CD4-positive, alpha-beta T cell treated with Interleukin-1 beta for 1 hour (primary cell): ENCODE data around the gene LAMP5.

ENCODE experiments used
- DNase-seq, 2 donors: peaks; one replicate each; pipeline ENCODE4 v3.0.0-alpha.2; 2020 to 2022

The LAMP5 gene

GRCh38 chr20:9514461-9515213 lies at the start of gene LAMP5:
Gene LAMP5 (plus strand): TSS chr20:9514590. CDS start chr20:9514853, 263 bp downstream.
- peak in 1 of 2 donors; percentile 14 for DNase-seq

- no peak for DNase-seq
Observed at GRCh38 chr20:9467995-9468394, 46.4 kb upstream of the LAMP5 start.

- no peak for DNase-seq
Observed at GRCh38 chr20:9474835-9475415, 39.5 kb upstream of the LAMP5 start.

DNA sequence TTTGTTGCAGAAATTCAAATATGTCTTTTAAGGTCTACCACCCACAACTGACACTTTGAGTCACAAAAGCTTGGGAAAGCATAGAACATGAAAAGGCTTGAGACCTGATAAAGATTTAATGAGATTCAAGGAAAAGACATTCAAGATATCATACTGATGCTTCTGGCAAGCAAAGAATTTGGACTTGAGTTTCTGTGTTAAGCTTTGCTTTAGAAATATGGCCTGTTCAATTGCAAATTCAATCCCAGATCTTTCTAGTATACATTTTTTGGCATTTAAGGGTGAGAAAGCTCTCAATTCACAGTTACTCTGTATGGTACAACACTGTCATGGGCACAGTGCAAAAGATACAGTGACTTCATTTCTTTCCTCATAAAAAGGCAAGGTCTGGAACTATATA lies 38.9 kb upstream of the LAMP5 start:
- DNase-seq = no peak

GRCh38 chr20:9476174-9476573 lies 38.2 kb upstream of the LAMP5 start:
- no peak for DNase-seq

- no peak for DNase-seq
Observed at GRCh38 chr20:9476637-9477036, 37.8 kb upstream of the LAMP5 start.

- no peak for DNase-seq
Observed at GRCh38 chr20:9478771-9479170, 35.6 kb upstream of the LAMP5 start.

- no peak for DNase-seq
Observed at GRCh38 chr20:9480066-9480465, 34.3 kb upstream of the LAMP5 start.

DNA sequence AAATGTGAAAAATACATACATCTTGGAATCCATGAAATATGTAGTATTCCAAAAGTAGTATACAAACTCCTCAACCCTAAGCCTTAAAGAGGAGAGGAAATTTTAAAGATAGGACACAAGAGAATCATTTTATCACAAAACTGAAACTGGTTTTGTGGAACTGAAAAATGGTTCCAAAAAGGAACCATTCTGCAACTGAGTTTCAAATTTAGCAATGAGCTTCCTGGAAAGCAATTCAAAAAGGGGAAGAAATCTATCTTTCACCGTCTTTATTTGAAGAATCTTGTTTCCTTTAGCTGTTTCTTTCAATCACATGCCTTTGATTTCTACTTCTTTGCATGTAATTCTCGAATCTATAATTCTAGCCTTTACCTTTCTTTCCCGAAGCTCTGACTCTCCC lies 32.2 kb upstream of the LAMP5 start:
- no peak for DNase-seq

DNA sequence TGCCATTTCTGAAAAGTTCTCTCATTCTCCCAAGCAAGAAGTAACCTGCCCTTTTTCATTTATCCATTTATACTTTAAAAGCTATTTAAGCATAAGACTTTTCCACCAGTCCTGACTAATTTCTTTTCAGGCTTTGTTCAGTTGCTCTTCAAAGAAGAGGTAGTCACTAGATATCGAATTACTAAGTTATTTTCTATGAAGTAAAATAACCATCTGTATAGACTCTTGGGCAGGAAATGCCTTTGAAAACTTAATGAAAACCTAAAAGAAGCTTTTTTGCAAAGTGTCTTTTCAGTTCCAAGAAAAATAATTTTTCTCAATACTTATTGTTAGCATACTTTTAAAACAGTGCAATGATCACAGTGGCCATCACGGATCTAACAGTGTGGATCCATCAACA lies 31.3 kb upstream of the LAMP5 start:
- DNase-seq = no peak

DNA sequence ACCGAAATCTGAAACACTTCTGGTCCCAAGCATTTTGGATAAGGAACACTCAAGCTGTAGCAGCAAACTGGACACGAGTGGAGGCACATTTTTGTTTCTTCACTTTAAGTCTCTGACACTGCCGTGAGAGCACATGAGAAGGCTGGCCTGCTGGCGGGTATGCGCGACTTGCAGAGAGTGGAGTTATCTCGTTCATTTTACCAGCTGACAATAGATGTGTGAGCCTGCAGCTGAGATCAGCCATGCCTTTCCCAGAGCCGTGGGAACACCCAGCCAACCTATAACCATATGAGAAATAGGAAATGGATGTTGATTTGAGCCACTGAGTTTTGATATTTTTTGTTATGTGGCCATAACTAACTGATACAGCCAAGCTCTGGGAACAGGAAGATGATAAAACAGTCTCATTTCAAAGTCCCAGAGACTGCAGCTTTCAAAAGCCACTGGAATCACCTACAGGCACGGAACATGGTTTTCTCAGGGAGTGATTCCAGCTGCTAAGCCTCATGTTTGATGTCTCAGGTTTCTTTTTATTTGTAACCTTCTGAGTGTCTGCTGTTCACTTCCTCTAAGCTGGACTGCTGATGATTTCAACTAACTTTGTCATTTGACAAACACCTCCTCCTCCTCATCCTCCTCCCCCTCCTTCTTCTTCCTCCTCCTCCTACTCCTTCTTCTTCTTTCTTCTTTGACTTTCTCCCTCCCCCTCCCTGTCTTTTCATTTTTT lies 28.6 kb upstream of the LAMP5 start:
- DNase-seq = no peak

DNA sequence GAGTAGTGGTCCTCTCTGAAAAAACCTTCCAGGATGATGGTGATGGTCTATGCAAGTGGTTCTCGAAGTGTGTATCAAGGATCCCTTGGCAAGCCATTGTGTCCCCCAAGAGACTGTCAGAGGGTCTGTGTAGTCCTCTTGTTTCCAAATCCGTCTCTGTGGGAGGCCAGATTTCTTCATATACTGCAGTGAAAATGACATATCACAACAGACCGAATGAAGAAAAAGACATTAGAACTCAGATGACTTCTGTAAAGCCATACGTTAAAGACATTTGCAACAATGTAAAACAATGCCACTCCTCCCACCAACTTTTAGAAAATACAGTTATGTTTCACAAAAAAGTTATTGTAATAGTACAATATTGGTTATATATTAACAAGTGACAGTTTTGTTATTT lies 27.2 kb upstream of the LAMP5 start:
- no peak for DNase-seq

DNA sequence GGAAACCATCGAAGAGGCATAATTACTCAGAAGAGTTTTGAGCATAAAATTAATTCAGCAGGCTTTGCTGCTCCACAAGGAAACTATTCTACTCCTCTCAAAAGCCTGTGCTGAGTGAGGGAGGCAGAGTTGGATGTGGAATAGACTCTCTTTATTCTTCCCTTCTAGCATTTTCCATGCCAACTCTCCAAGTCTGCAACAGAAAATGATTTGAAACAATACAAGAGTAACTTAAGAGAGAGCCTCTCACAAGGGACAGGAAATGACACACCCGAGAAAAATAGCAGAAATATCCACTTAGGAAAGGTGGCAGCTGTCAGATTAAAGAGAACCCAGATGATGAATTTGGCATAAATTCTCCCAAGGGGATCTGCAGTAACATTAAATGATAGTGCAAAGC lies 26.3 kb upstream of the LAMP5 start:
- DNase-seq = no peak

DNA sequence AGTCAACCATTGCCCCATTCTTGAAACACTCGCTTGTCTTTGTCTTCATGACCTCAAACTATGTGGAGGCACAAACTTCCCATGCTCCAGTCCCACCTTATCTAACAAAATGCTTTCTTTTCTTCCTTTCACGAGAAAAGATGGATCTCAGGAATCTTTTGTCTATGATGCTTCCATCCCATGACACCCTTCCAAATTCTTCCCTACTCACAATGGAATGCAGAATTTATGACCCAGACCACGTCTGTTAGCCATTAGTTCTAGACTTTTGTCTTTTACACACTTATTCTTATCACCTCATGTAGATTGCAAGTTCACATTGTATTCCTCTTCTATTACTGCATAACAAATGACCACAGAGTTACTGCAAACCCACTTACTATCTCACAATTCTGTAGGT lies 24.2 kb upstream of the LAMP5 start:
- no peak for DNase-seq

DNA sequence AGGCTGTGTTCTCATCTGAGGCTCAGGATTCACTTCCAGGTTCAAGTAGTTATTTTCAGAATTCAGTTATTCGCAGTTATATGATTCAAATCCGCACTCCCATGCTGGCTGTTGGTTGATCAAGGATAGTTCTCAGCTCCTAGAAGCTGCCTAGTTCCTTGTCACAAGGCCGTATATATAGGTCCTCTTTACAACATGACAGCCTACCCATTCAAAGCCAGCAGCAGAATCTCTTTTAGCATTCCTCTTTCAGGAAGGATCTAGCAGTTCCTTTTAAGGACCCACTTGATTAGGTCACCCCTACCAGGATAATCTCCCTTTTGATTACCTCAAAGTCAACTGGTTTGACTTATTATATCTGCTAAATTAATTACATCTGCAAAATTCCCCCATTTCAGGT lies 23.8 kb upstream of the LAMP5 start:
- no peak for DNase-seq

DNA sequence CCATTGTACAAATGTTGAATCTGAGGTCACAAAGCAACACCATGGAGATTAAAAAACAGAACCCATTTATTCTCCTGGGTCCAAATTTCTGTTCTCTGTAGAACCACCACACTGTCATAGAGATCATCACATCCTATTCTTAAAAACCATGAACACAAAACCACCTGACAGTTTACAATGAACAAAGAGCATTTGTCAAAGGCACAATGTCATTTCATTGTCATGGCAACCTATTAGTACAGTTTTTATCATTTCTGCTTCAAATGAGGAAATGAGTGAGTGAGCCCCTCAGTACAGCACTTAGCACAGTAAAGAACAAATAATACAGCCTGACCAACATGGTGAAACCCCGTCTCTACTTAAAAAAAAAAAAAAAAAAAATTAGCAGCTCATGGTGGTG lies 23.1 kb upstream of the LAMP5 start:
- no peak for DNase-seq

- no peak for DNase-seq
Observed at GRCh38 chr20:9492067-9492466, 22.3 kb upstream of the LAMP5 start.

GRCh38 chr20:9493803-9494202 lies 20.6 kb upstream of the LAMP5 start:
- no peak for DNase-seq

DNA sequence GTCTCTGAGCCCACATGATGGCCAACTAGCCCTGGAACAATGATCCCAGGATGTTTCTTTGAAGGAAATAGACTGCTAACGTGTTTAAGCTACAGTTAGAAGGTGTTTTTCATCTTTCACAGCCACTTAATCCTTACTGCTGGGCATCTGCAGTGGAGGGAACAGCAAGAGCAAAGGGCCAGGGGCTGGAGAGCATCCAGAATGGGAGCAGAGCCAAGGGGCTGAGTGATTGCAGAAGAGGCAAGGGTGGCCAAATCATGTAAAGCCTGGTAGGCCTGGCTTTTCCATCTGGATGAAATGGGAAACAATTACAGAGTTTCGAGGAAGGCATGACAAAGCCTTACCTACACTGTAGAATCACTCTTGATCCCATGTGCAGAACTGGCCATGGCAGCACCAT lies 18.7 kb upstream of the LAMP5 start:
- DNase-seq = no peak

DNA sequence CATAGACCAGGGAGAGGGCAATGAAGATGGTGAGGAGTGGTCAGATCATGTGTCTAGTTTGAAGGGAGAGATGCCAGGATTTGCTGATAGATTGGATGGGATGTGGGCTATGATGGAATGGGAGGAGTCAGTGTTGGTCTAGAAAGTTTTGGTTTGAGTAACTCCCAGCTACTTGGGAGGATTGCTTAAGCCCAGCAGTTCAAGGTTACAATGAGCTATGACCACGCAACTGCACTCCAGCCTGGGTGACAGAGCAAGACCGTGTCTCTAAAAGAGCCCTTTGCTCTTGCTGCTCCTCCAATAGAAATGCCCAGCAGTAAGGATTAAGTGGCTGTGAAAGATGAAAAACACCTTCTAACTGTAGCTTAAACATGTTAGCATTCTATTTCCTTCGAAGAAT lies 18.2 kb upstream of the LAMP5 start:
- peak in 1 of 2 donors; percentile 15 for DNase-seq

DNA sequence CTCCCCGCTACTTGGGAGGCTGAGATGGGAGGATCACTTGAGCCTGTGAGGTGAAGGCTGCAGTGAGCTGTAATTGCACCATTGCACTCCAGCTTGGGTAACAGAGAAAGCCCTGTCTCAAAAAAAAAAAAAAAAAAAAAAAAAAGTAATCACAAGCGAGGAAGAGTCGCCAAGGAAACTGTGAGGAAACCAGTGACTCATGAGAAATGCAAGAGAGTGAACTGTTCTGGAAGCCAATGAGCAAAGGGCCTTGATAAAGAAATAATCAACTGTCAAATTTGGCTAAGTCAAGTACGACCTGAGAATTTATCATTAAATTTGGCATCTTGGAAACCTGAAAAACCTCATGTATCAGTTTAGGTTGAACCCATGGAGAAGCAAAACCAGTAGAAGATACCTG lies 16.1 kb upstream of the LAMP5 start:
- DNase-seq = no peak

DNA sequence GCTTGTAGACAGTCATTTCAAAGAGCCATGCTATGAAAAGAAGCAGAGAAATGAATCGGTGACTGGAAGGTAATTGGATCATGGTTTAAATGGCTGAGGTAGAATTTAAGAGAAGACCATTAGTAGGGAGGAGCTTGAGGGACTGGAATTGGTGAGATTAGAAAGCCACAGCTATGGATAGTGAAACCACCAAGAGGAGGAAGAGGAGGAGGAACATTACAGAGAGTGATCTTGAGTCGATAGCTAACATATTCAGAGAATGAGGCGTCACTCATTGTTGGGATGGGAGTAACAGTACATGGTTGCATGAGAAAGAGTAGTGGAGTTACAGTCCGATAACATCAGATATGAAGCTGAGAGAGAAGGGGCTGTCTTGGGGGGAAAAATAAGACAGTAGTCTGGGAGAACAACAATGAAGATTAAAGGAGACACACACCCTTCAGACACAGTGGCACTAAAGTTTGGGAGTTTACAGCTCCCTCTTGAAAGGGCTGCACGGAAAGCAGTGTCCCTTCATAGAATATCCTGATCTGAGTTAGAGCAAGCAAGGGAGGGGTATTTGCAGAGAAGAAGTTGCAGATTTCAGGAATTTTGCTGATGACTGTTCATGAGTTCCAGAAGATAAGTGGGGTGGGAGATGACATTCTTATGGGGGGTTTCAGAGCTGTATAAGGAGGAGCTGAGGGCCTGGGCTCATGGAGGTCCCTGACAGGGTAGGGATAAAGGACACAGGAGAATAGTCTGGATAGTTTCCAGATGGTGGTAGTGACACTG lies 15.1 kb upstream of the LAMP5 start:
- DNase-seq = no peak

DNA sequence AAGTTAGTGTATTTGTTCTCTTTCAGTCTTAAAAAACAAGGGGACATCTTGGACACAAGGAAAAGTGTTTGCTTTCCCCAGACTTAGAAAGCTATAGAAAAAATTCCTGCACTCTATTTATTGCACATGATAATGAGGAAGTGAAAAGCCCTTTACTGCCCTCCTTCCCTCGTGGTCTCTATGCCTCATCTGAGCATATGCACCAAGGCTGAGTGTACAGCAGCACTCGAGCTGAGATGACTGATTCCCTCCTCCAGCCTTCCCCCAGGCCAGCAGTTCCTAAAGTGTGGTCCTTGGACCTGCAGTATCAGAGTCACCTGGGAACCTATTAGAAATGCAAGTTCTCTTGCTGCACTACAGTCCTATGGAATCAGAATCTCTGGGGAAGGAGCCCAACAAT lies 14.3 kb upstream of the LAMP5 start:
- peak in 1 of 2 donors; percentile 28 for DNase-seq
